NT2/D1 (cell line): ENCODE data around the gene CALCB.

ENCODE experiments used
- SUZ12 ChIP-seq: IDR thresholded peaks from 2 replicates; pipeline ENCODE4 v1.6.1; 2011; ENCODE audit not compliant: insufficient read length, insufficient read depth; ENCODE audit errors: extremely low read depth
- YY1 ChIP-seq: IDR thresholded peaks from 2 replicates; pipeline ENCODE4 v1.6.1; 2011; ENCODE audit not compliant: insufficient read length, insufficient read depth
- ZNF274 ChIP-seq: IDR thresholded peaks from 2 replicates; pipeline ENCODE4 v1.6.1; 2011; ENCODE audit warnings: mild to moderate bottlenecking, low read depth, low read length

GRCh38 chr11:15045891-15046290 is 27.5 kb upstream of the CALCB start:
- TF ChIP-seq ZNF274: no peak
- TF ChIP-seq YY1: no peak
- no peak for TF ChIP-seq SUZ12
